ENCODE results near the gene COPRS.
A peak's percentile ranks its signal among the peaks of the same experiment; 100 is the strongest.
"Not testable (repeated sequence)": the region's sequence is repeated elsewhere in the genome, so short reads cannot be mapped to it uniquely, and the experiment has no call there.

COPRS gene

DNA sequence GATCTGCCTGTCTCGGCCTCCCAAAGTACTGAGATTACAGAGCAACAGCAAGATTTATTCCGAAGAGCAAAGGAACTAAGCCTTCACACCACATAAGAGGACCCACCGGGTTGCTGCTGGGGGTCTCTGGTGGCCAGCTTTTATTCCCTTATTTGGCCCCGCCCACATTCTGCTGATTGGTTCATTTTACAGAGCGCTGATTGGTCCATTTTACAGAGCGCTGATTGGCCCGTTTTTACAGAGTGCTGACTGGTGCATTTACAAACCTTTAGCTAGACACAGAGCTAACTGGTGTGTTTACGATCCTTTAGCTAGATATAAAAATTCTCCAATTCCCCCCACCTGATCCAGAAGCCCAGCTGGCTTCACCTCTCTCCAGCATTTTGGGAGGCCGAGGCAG lies 26.3 kb downstream of the COPRS start:
- no peak for DNase-seq (ENCODE audit: low read depth)
- no peak for TF ChIP-seq MYC (IDR thresholded peaks at IDR 0.05; ENCODE audit: low read depth, low read length)
- TF ChIP-seq, protein P1, sequence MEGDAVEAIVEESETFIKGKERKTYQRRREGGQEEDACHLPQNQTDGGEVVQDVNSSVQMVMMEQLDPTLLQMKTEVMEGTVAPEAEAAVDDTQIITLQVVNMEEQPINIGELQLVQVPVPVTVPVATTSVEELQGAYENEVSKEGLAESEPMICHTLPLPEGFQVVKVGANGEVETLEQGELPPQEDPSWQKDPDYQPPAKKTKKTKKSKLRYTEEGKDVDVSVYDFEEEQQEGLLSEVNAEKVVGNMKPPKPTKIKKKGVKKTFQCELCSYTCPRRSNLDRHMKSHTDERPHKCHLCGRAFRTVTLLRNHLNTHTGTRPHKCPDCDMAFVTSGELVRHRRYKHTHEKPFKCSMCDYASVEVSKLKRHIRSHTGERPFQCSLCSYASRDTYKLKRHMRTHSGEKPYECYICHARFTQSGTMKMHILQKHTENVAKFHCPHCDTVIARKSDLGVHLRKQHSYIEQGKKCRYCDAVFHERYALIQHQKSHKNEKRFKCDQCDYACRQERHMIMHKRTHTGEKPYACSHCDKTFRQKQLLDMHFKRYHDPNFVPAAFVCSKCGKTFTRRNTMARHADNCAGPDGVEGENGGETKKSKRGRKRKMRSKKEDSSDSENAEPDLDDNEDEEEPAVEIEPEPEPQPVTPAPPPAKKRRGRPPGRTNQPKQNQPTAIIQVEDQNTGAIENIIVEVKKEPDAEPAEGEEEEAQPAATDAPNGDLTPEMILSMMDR (IDR thresholded peaks at IDR 0.05; ENCODE audit: low read depth, low read length) = no peak
- H3K4me3 ChIP-seq (ENCODE audit: low read depth, low read length) = no peak overlapping the region

GRCh38 chr17:31830971-31831858 lies 27.8 kb downstream of the COPRS start:
- no peak overlapping the region for H3K4me3 ChIP-seq (ENCODE audit: low read depth, low read length)
- TF ChIP-seq, protein P1 (IDR thresholded peaks at IDR 0.05; ENCODE audit: low read depth, low read length) = no peak
- peak; percentile 31 for DNase-seq (ENCODE audit: low read depth)

GRCh38 chr17:31829649-31830048 lies 29.4 kb downstream of the COPRS start:
- TF ChIP-seq MAX (IDR thresholded peaks at IDR 0.05; ENCODE audit: low read depth, low read length) = no peak
- TF ChIP-seq, protein P1 (IDR thresholded peaks at IDR 0.05; ENCODE audit: low read depth, low read length) = no peak
- TF ChIP-seq MYC (IDR thresholded peaks at IDR 0.05; ENCODE audit: low read depth, low read length) = no peak
- no peak for TF ChIP-seq POLR2A (IDR thresholded peaks at IDR 0.05; ENCODE audit: extremely low read depth, insufficient read length)
- no peak for DNase-seq (ENCODE audit: low read depth)
- H3K4me3 ChIP-seq (ENCODE audit: low read depth, low read length) = no peak overlapping the region

- H3K4me3 ChIP-seq (ENCODE audit: low read depth, low read length) = not testable (repeated sequence)
Observed at GRCh38 chr17:31828955-31829354, 30.1 kb downstream of the COPRS start.

GRCh38 chr17:31825961-31826691 lies 32.9 kb downstream of the COPRS start:
- TF ChIP-seq POLR2A (IDR thresholded peaks at IDR 0.05; ENCODE audit: extremely low read depth, insufficient read length) (no peak), MAX (IDR thresholded peaks at IDR 0.05; ENCODE audit: low read depth, low read length) (no peak)
- TF ChIP-seq, protein P1 (IDR thresholded peaks at IDR 0.05; ENCODE audit: low read depth, low read length) = no peak
- no peak overlapping the region for H3K4me3 ChIP-seq (ENCODE audit: low read depth, low read length)
- no peak for DNase-seq (ENCODE audit: low read depth)

More at GRCh38 chr17:31828955-31829354, 30.1 kb downstream of the COPRS start:
- DNase-seq (ENCODE audit: low read depth) = not testable (repeated sequence)

GRCh38 chr17:31824766-31825360 lies 34.2 kb downstream of the COPRS start:
- TF ChIP-seq MYC (IDR thresholded peaks at IDR 0.05; ENCODE audit: low read depth, low read length) = no peak
- no peak for TF ChIP-seq MAX (IDR thresholded peaks at IDR 0.05; ENCODE audit: low read depth, low read length)
- no peak for TF ChIP-seq POLR2A (IDR thresholded peaks at IDR 0.05; ENCODE audit: extremely low read depth, insufficient read length)
- TF ChIP-seq, protein P1 (IDR thresholded peaks at IDR 0.05; ENCODE audit: low read depth, low read length) = no peak
- no peak overlapping the region for H3K4me3 ChIP-seq (ENCODE audit: low read depth, low read length)
- no peak for DNase-seq (ENCODE audit: low read depth)

Data from NB4 (cell line).